ENCODE results near the gene ARPC1B. TPM values are rescaled to one million over a fixed set of nuclear protein-coding genes. Genes with fewer than 3 reads are reported as not detected.

The ARPC1B gene
- total and polyA plus RNA-seq, 4 donors: 43.9 to 182 (median 112) TPM

DNA sequence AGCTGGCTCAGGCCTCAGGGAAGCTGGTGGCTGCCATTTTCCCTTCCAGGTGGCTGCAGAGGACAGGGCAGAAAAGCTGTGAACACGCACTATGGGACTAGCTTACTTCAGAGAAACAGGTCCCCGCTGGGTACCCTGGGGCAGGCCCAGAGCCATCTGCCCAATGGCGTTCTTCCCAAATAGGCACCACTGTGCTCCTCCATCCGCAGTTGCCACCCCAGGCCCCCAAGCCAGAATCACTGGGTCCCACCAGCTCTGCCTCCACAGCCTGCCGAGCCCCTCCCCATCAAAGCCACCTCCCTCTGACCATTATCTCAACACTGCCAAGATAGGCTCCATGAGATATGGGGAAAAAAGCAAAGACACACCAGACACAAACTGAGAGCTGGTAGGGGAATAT, 45.7 kb downstream of the ARPC1B start:
- no peaks in the 10 kb centered on the region for H3K9me3 ChIP-seq (ENCODE audit: control insufficient read depth in 4 of 4, low read length in 3 of 4)
- no peak for DNase-seq (ENCODE audit: low spot score)
- TF ChIP-seq YY1 (IDR thresholded peaks at IDR 0.05): no peak
- no peak for TF ChIP-seq TAF1 (conservative IDR thresholded peaks at IDR 0.05)
- TF ChIP-seq RXRA (IDR thresholded peaks at IDR 0.05): no peak
- TF ChIP-seq, protein P1, sequence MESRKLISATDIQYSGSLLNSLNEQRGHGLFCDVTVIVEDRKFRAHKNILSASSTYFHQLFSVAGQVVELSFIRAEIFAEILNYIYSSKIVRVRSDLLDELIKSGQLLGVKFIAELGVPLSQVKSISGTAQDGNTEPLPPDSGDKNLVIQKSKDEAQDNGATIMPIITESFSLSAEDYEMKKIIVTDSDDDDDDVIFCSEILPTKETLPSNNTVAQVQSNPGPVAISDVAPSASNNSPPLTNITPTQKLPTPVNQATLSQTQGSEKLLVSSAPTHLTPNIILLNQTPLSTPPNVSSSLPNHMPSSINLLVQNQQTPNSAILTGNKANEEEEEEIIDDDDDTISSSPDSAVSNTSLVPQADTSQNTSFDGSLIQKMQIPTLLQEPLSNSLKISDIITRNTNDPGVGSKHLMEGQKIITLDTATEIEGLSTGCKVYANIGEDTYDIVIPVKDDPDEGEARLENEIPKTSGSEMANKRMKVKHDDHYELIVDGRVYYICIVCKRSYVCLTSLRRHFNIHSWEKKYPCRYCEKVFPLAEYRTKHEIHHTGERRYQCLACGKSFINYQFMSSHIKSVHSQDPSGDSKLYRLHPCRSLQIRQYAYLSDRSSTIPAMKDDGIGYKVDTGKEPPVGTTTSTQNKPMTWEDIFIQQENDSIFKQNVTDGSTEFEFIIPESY (IDR thresholded peaks at IDR 0.05): no peak
- TF ChIP-seq RAD21 (IDR thresholded peaks at IDR 0.05): no peak
- TF ChIP-seq, protein P2, sequence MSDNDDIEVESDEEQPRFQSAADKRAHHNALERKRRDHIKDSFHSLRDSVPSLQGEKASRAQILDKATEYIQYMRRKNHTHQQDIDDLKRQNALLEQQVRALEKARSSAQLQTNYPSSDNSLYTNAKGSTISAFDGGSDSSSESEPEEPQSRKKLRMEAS (IDR thresholded peaks at IDR 0.05): no peak
- TF ChIP-seq, protein P3, sequence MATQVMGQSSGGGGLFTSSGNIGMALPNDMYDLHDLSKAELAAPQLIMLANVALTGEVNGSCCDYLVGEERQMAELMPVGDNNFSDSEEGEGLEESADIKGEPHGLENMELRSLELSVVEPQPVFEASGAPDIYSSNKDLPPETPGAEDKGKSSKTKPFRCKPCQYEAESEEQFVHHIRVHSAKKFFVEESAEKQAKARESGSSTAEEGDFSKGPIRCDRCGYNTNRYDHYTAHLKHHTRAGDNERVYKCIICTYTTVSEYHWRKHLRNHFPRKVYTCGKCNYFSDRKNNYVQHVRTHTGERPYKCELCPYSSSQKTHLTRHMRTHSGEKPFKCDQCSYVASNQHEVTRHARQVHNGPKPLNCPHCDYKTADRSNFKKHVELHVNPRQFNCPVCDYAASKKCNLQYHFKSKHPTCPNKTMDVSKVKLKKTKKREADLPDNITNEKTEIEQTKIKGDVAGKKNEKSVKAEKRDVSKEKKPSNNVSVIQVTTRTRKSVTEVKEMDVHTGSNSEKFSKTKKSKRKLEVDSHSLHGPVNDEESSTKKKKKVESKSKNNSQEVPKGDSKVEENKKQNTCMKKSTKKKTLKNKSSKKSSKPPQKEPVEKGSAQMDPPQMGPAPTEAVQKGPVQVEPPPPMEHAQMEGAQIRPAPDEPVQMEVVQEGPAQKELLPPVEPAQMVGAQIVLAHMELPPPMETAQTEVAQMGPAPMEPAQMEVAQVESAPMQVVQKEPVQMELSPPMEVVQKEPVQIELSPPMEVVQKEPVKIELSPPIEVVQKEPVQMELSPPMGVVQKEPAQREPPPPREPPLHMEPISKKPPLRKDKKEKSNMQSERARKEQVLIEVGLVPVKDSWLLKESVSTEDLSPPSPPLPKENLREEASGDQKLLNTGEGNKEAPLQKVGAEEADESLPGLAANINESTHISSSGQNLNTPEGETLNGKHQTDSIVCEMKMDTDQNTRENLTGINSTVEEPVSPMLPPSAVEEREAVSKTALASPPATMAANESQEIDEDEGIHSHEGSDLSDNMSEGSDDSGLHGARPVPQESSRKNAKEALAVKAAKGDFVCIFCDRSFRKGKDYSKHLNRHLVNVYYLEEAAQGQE (IDR thresholded peaks at IDR 0.05): no peak
- TF ChIP-seq HNF4G (IDR thresholded peaks at IDR 0.05): no peak
- TF ChIP-seq JUND (IDR thresholded peaks at IDR 0.05): no peak
- no peak for TF ChIP-seq GABPA (IDR thresholded peaks at IDR 0.05 in 1 of 2, conservative IDR thresholded peaks at IDR 0.05 in 1 of 2)
- TF ChIP-seq SP1 (IDR thresholded peaks at IDR 0.05): no peak
- no peak for TF ChIP-seq HNF4A (conservative IDR thresholded peaks at IDR 0.05)
- TF ChIP-seq EGR1 (IDR thresholded peaks at IDR 0.05; ENCODE audit: low read depth in 2 of 2): no peak
- no peak for TF ChIP-seq FOXA1 (IDR thresholded peaks at IDR 0.05)
- peaks cover 16 to 67% (median 33%) of the 10 kb centered on the region in 4 donors for H3K36me3 ChIP-seq (ENCODE audit: control insufficient read depth in 4 of 4, insufficient read depth in 3 of 4, low read depth in 1 of 4, low read length in 3 of 4)
- H3K27ac ChIP-seq (ENCODE audit: low read depth in 1 of 2, low read length in 2 of 2): no peak overlapping the region
- H3K4me3 ChIP-seq (ENCODE audit: low read depth in 1 of 3, low read length in 3 of 3): no peak overlapping the region
- no peaks in the 10 kb centered on the region for H3K27me3 ChIP-seq (ENCODE audit: control insufficient read depth in 4 of 4, insufficient read depth in 4 of 4, low read length in 3 of 4)
- peaks cover 0 to 32% (median 15%) of the 10 kb centered on the region in 4 donors for H3K4me1 ChIP-seq (ENCODE audit: control insufficient read depth in 4 of 4, insufficient read depth in 4 of 4, low read length in 3 of 4)
- no peak overlapping the region for H3K9ac ChIP-seq (ENCODE audit: low read depth in 1 of 2, low read length in 2 of 2)
- WGBS: 97% methylated on average over 5 of the region's 5 CpGs

DNA sequence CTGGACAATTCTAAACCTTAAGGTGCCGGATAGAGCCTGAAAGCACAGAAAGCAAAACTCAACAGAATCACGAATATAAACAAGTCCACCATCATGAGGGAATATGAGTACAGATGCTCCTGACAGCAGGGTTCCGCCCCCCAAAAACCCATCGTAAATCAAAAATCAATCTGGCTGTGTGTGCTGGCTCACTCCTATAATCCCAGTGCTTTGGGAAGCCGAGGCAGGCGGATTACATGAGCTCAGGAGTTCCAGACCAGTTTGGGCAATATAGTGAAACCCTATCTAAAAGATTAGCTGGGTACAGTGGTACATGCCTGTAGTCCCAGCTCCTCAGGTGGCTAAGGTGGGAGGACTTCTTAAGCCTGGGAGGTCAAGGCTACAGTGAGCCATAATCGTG, 46.5 kb downstream of the ARPC1B start:
- Histone ChIP-seq H3K36me3 (ENCODE audit: control insufficient read depth in 4 of 4, insufficient read depth in 3 of 4, low read depth in 1 of 4, low read length in 3 of 4) (peaks cover 16 to 71% (median 33%) of the 10 kb centered on the region in 4 donors), H3K27me3 (ENCODE audit: control insufficient read depth in 4 of 4, insufficient read depth in 4 of 4, low read length in 3 of 4) (no peaks in the 10 kb centered on the region), H3K9me3 (ENCODE audit: control insufficient read depth in 4 of 4, low read length in 3 of 4) (no peaks in the 10 kb centered on the region), H3K4me1 (ENCODE audit: control insufficient read depth in 4 of 4, insufficient read depth in 4 of 4, low read length in 3 of 4) (peaks cover 0 to 26% (median 8%) of the 10 kb centered on the region in 4 donors), H3K4me3 (ENCODE audit: low read depth in 1 of 3, low read length in 3 of 3) (no peak overlapping the region), H3K27ac (ENCODE audit: low read depth in 1 of 2, low read length in 2 of 2) (no peak overlapping the region), H3K9ac (ENCODE audit: low read depth in 1 of 2, low read length in 2 of 2) (no peak overlapping the region)
- 89% methylated on average over 7 of the region's 7 CpGs for WGBS
- TF ChIP-seq, protein P4, sequence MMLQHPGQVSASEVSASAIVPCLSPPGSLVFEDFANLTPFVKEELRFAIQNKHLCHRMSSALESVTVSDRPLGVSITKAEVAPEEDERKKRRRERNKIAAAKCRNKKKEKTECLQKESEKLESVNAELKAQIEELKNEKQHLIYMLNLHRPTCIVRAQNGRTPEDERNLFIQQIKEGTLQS (IDR thresholded peaks at IDR 0.05): no peak
- TF ChIP-seq GABPA (IDR thresholded peaks at IDR 0.05 in 1 of 2, conservative IDR thresholded peaks at IDR 0.05 in 1 of 2) (no peak), SP1 (IDR thresholded peaks at IDR 0.05) (no peak)
- TF ChIP-seq, protein P1 (IDR thresholded peaks at IDR 0.05): no peak
- no peak for DNase-seq (ENCODE audit: low spot score)

Measured in liver (tissue), 9 donors.